Amniotic stem cell (primary cell): Measurements from ENCODE around the gene PNKP.

Source experiments
- DNase-seq: peaks from one replicate; lab custom pipeline; 2025; lab: John Stamatoyannopoulos, UW

Gene PNKP

GRCh38 chr19:49818649-49819370, 48.6 kb downstream of the PNKP start:
- DNase-seq, result no peak

GRCh38 chr19:49817964-49818648, 49.3 kb downstream of the PNKP start, which contains the start of gene MED25:
Gene MED25, plus strand, starts transcription at chr19:49818289. Its CDS starts 53 bp downstream, at chr19:49818342.
- DNase-seq, result peak; percentile 55

GRCh38 chr19:49816590-49816989, 50.8 kb downstream of the PNKP start:
- no peak for DNase-seq

- DNase-seq, result no peak
These were observed 53.4 kb downstream of the PNKP start for GRCh38 chr19:49814010-49814409.

GRCh38 chr19:49812997-49813861, 54.1 kb downstream of the PNKP start, which contains the start of gene FUZ:
Gene FUZ, minus strand, starts transcription at chr19:49813292. Its CDS starts 186 bp downstream, at chr19:49813106.
- DNase-seq, result peak; percentile 94

- DNase-seq, result no peak
These were observed 54.9 kb downstream of the PNKP start for GRCh38 chr19:49812452-49812996.

GRCh38 chr19:49811328-49811727, 56.0 kb downstream of the PNKP start:
- no peak for DNase-seq
